ENCODE data around the gene AK1.

GRCh38 chr9:127904561-127905003 is 27.1 kb upstream of the AK1 start:
- TF ChIP-seq CTCF (IDR thresholded peaks at IDR 0.05) (no peak), POLR2AphosphoS5 (IDR thresholded peaks at IDR 0.05; ENCODE audit: low read depth, low read length) (no peak), EZH2phosphoT487 (IDR thresholded peaks at IDR 0.05; ENCODE audit: borderline replicate concordance, low read depth) (no peak), RAD21 (IDR thresholded peaks at IDR 0.05; ENCODE audit: low read length) (no peak), RCOR1 (IDR thresholded peaks at IDR 0.05; ENCODE audit: low read length) (no peak), FOXJ3 (CRISPR knock-in tag; IDR thresholded peaks at IDR 0.05) (no peak), REST (IDR thresholded peaks at IDR 0.05; ENCODE audit: low read depth, low read length) (no peak), USF2 (IDR thresholded peaks at IDR 0.05; ENCODE audit: borderline replicate concordance, low read depth, low read length) (no peak), TAF1 (IDR thresholded peaks at IDR 0.05; ENCODE audit: borderline replicate concordance, low read depth, low read length) (no peak)
